Endothelial cell (in vitro differentiated cells): ENCODE results near the gene ITGBL1. TPM values are rescaled to one million over a fixed set of nuclear protein-coding genes. Genes with fewer than 3 reads are reported as not detected.

Source experiments
- DNase-seq: peaks from one replicate; pipeline ENCODE4 v3.0.0; 2021; ENCODE audit warnings: low spot score
- H3K27ac Mint-ChIP-seq: one replicate; pipeline ENCODE4 v1.8.0; 2021; ENCODE audit warnings: mixed read lengths, inconsistent platforms; ENCODE audit not compliant: unreplicated experiment
- H3K27me3 Mint-ChIP-seq: one replicate; pipeline ENCODE4 v1.8.0; 2021; ENCODE audit warnings: mild to moderate bottlenecking, moderate library complexity, mixed read lengths, inconsistent platforms; ENCODE audit not compliant: unreplicated experiment
- H3K36me3 Mint-ChIP-seq: one replicate; pipeline ENCODE4 v1.8.0; 2021; ENCODE audit warnings: mild to moderate bottlenecking, low read depth, mixed read lengths, inconsistent platforms; ENCODE audit not compliant: unreplicated experiment
- H3K4me1 Mint-ChIP-seq: one replicate; pipeline ENCODE4 v1.8.0; 2021; ENCODE audit warnings: mild to moderate bottlenecking, mixed read lengths, inconsistent platforms; ENCODE audit not compliant: unreplicated experiment
- H3K4me3 Mint-ChIP-seq: one replicate; pipeline ENCODE4 v1.8.0; 2021; ENCODE audit warnings: mild to moderate bottlenecking, mixed read lengths, inconsistent platforms; ENCODE audit not compliant: unreplicated experiment
- H3K9me3 Mint-ChIP-seq: one replicate; pipeline ENCODE4 v1.8.0; 2021; ENCODE audit warnings: mixed read lengths, inconsistent platforms; ENCODE audit not compliant: unreplicated experiment
- total RNA-seq: library from RNA; stranded (reverse); fragmentation: NEBNext Ultra II Directional; extraction: Animal tissue kit (Norgen Biotek cat#: 25700); gene quantifications from one replicate; pipeline ENCODE4 v1.2.1, GENCODE V29; 2021; ENCODE audit not compliant: unreplicated experiment
- TF ChIP-seq, protein P1 (sequence below): fragments of 200-600 bp; sonication (generic); IDR thresholded peaks from one replicate; pipeline ENCODE4 v1.5.0; 2021; ENCODE audit warnings: antibody characterized with exemption; ENCODE audit not compliant: unreplicated experiment

The ITGBL1 gene
- total RNA-seq, 1 donor from 2014 or later = not detected

DNA sequence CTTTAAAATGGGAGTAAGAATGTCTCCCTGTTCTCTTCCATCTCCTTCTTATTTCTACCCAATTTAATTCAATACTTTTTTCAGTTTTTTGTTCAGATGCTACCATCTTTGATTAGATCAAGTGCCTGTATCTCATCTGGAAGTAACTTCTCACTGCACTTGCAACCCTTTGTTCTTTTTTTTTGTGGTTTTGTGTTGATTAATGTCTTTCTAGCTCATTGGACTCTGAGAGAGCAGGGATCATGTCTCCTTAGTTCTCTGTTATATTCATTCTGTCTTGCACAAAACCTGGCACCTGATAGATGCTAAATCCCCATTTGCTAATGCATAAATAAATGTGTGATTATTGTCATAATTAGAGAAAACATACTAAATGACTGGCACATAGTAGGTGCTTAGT lies 834 bp upstream of the ITGBL1 start:
- no peak overlapping the region for H3K27ac Mint-ChIP-seq
- no peaks in the 10 kb centered on the region for H3K36me3 Mint-ChIP-seq
- no peak overlapping the region for H3K4me3 Mint-ChIP-seq
- no peaks in the 10 kb centered on the region for H3K9me3 Mint-ChIP-seq
- no peaks in the 10 kb centered on the region for H3K4me1 Mint-ChIP-seq
- no peaks in the 10 kb centered on the region for H3K27me3 Mint-ChIP-seq
- DNase-seq = no peak
- TF ChIP-seq, protein P1, sequence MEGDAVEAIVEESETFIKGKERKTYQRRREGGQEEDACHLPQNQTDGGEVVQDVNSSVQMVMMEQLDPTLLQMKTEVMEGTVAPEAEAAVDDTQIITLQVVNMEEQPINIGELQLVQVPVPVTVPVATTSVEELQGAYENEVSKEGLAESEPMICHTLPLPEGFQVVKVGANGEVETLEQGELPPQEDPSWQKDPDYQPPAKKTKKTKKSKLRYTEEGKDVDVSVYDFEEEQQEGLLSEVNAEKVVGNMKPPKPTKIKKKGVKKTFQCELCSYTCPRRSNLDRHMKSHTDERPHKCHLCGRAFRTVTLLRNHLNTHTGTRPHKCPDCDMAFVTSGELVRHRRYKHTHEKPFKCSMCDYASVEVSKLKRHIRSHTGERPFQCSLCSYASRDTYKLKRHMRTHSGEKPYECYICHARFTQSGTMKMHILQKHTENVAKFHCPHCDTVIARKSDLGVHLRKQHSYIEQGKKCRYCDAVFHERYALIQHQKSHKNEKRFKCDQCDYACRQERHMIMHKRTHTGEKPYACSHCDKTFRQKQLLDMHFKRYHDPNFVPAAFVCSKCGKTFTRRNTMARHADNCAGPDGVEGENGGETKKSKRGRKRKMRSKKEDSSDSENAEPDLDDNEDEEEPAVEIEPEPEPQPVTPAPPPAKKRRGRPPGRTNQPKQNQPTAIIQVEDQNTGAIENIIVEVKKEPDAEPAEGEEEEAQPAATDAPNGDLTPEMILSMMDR = no peak

DNA sequence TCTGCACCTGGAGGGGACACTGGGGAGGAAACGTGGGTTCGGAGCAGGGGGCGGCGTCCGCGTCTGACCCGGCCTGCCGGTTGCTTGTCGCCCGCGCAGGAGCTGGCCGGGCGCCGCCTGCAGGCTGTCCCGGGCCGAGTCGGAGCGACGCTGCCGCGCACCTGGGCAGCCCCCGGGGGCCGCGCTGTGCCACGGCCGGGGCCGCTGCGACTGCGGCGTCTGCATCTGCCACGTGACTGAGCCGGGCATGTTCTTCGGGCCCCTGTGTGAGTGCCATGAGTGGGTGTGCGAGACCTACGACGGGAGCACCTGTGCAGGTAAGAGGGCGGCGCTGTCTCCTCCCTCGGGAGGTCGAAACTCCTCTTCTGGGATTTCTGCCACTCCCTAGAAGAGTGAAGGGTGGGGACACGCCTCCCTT lies 1.3 kb downstream of the ITGBL1 start:
- H3K27me3 Mint-ChIP-seq = no peaks in the 10 kb centered on the region
- no peak overlapping the region for H3K4me3 Mint-ChIP-seq
- TF ChIP-seq, protein P1 = no peak
- H3K4me1 Mint-ChIP-seq = no peaks in the 10 kb centered on the region
- peak; percentile 18 for DNase-seq
- H3K9me3 Mint-ChIP-seq = no peaks in the 10 kb centered on the region
- no peaks in the 10 kb centered on the region for H3K36me3 Mint-ChIP-seq
- no peak overlapping the region for H3K27ac Mint-ChIP-seq

DNA sequence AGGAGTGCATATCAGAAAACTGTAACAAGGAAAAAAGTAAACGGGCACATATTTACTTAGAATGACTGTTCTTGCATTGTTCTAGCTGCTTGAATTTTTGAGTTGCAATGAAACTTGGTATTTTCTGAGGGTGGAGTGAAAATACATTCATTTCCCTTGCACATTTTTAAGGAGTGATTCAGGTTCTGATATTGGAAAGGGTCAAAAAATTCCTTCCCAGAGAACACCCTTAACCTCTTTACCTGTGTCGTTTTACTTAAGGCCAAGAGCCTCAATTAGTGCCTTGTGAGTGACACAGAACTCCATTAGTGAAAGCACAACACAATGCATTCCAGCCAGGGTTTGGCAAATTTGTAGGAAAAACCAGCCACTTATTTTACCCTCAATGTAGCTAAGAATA lies 2.3 kb downstream of the ITGBL1 start:
- Mint-ChIP-seq H3K36me3 (no peaks in the 10 kb centered on the region), H3K4me3 (no peak overlapping the region), H3K9me3 (no peaks in the 10 kb centered on the region), H3K27ac (no peak overlapping the region), H3K27me3 (no peaks in the 10 kb centered on the region), H3K4me1 (no peaks in the 10 kb centered on the region)
- TF ChIP-seq, protein P1 = no peak
- no peak for DNase-seq

DNA sequence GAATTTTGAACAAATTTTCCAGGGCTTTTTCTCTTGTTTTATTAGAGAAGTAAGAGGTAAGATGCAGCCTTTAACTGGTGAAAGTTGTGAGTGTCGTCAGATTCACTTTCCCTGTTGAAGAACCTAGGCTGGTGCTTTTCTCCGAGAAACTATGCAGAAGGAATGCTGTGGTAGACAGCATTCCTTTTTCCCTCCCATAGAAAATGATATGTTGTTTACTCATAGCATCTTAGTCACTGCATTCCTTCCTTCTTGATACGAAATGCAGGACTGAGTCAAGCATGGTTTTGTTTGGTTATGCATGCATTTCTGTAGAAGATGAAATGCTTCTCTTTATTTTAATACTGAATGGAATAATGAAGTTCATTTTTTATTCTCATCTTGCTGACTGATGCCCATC lies 3.4 kb downstream of the ITGBL1 start:
- no peak for DNase-seq
- no peaks in the 10 kb centered on the region for H3K27me3 Mint-ChIP-seq
- H3K9me3 Mint-ChIP-seq = no peaks in the 10 kb centered on the region
- H3K36me3 Mint-ChIP-seq = no peaks in the 10 kb centered on the region
- H3K27ac Mint-ChIP-seq = no peak overlapping the region
- TF ChIP-seq, protein P1 = no peak
- no peaks in the 10 kb centered on the region for H3K4me1 Mint-ChIP-seq
- H3K4me3 Mint-ChIP-seq = no peak overlapping the region

DNA sequence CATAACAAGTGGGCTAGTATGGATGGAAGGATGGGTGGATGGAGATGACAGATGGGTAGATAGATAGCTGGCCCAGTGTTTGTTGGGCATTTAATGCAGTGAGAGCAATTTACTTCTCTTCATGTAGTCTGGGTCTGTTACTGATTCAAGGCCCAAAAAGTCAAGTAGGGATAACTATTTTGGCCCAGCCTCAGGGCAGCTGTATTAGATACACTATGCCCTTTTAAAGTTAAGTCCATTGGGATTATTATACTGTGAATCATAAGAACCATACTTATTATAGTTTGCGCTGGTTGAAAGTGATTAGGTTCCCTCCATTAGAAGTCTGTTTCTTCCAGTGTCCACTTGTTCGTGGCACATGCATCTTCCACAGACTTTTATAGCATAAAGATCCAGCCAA lies 4.7 kb downstream of the ITGBL1 start:
- TF ChIP-seq, protein P1 = no peak
- no peak overlapping the region for H3K4me3 Mint-ChIP-seq
- H3K27ac Mint-ChIP-seq = no peak overlapping the region
- no peaks in the 10 kb centered on the region for H3K4me1 Mint-ChIP-seq
- no peak for DNase-seq
- H3K9me3 Mint-ChIP-seq = no peaks in the 10 kb centered on the region
- peaks cover 2% of the 10 kb centered on the region for H3K27me3 Mint-ChIP-seq
- H3K36me3 Mint-ChIP-seq = no peaks in the 10 kb centered on the region
